Body of pancreas (tissue), 4 donors: ENCODE measurements around the gene AKR1C4. TPM values are rescaled to one million over a fixed set of nuclear protein-coding genes. Genes with fewer than 3 reads are reported as not detected.

ENCODE experiments used
- ATAC-seq: fragments of 150-250 bp; one replicate; pipeline ENCODE4 v1.9.1; 2016
- DNase-seq, 4 donors: peaks; one replicate each; pipeline ENCODE4 v3.0.0-alpha.2; 2019
- H3K27ac ChIP-seq, 4 donors: fragments of 200-600 bp; sonication (generic); 1 replicate in 3 of 4; 2 replicates in 1 of 4; pipeline versions ENCODE4 v1.5.1 to v1.6.1; 2016 to 2019; ENCODE audit warnings: mild to moderate bottlenecking in 1 of 4, mixed read lengths in 1 of 4, moderate library complexity in 1 of 4
- H3K27me3 ChIP-seq, 2 donors: fragments of 200-600 bp; sonication (generic); one replicate each; pipeline ENCODE4 v1.6.0; 2016; ENCODE audit warnings: mild to moderate bottlenecking in 1 of 2
- H3K36me3 ChIP-seq, 2 donors: fragments of 200-600 bp; sonication (generic); replicated peaks in 1 of 2; 2 replicates each; pipeline ENCODE4 v1.5.1; 2016; ENCODE audit warnings: low read depth in 2 of 2; ENCODE audit not compliant: insufficient read depth in 1 of 2
- H3K4me1 ChIP-seq: fragments of 200-600 bp; sonication (generic); one replicate; pipeline ENCODE4 v1.6.0; 2016
- H3K4me3 ChIP-seq, 2 donors: fragments of 200-600 bp; sonication (generic); 1 replicate in 1 of 2; 2 replicates in 1 of 2; pipeline ENCODE4 v1.5.1; 2016 to 2019
- H3K9me3 ChIP-seq, 3 donors: fragments of 200-600 bp; sonication (generic); 1 replicate in 2 of 3; 2 replicates in 1 of 3; pipeline ENCODE4 v1.5.1; 2016
- POLR2A ChIP-seq, 3 donors: fragments of 450-650 bp; IDR thresholded peaks; one replicate each; pipeline ENCODE4 v1.6.1; 2016; ENCODE audit warnings: antibody characterized with exemption in 3 of 3, mild to moderate bottlenecking in 2 of 3
- WGBS, 2 donors: methylation state at CpG; one replicate each; pipeline ENCODE4 v1.1.5; 2017; 5-methylcytosine and 5-hydroxymethylcytosine counted together
- intact Hi-C: fragments of 100-400 bp; cut with DNase I; formaldehyde crosslinking; loops from one replicate; pipeline ENCODE4 v1.15.1; 2023
- total RNA-seq, 2 donors: library from RNA; depleted of rRNA; stranded (reverse); fragments of >200 nt; gene quantifications; one replicate each; pipeline ENCODE4 v1.1.0, GENCODE V29; 2016
- TF ChIP-seq, protein P1 (sequence below), 7 experiments: fragments of 450-650 bp in 4 of 7; fragments of 200-600 bp in 3 of 7; sonication (generic) in 3 of 7; IDR thresholded peaks; one replicate each; pipeline ENCODE4 v1.5.1; 2016 to 2019; ENCODE audit warnings: antibody characterized with exemption in 7 of 7

The AKR1C4 gene
- total RNA-seq, 2 donors from 2014 or later = 1.0 TPM; not detected in 1

DNA sequence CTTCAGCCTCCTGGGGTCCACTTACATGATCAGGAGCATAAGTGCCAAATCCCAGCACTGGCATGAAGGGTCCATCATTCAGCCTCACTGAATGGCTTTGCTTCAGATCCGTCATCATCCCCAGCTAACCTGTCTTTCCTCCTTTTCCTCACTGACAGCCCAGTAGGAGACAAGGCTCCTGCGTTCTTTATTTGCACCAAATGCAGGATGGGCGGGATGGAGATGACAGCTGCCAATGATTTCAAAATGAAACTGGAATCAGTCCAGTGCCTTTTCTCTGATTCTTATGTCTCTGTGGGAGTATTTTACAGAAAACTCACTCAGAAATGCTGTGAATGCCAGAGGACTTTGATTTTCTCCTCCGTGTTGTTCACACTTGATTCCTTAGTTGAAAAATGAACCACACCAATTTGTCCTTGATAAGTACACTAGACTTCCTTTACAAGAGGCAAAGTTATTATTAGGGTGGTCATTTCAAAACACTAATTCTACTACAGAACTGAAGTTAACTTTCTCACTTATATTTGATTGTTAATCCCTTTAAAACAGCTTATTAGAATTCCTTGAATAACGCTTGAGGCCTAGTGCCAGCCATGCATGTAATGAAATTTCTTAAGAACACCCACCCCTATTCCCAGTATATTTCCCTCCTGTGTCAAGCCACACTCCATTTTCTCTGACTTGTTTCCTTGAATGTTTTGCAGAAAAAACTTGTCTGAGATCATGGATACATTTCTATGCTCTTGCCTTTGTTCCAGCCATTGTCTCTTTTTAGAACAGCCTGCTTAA lies 11.5 kb upstream of the AKR1C4 start, which contains the start of gene AKR1C8:
TSS of gene AKR1C8 (minus strand) at position 164 of the 789 bp plus-strand sequence. CDS start at position 118, 46 bp downstream.
- no peak for ATAC-seq
- no peak for TF ChIP-seq POLR2A (IDR thresholded peaks at IDR 0.05)
- TF ChIP-seq, protein P1, sequence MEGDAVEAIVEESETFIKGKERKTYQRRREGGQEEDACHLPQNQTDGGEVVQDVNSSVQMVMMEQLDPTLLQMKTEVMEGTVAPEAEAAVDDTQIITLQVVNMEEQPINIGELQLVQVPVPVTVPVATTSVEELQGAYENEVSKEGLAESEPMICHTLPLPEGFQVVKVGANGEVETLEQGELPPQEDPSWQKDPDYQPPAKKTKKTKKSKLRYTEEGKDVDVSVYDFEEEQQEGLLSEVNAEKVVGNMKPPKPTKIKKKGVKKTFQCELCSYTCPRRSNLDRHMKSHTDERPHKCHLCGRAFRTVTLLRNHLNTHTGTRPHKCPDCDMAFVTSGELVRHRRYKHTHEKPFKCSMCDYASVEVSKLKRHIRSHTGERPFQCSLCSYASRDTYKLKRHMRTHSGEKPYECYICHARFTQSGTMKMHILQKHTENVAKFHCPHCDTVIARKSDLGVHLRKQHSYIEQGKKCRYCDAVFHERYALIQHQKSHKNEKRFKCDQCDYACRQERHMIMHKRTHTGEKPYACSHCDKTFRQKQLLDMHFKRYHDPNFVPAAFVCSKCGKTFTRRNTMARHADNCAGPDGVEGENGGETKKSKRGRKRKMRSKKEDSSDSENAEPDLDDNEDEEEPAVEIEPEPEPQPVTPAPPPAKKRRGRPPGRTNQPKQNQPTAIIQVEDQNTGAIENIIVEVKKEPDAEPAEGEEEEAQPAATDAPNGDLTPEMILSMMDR (IDR thresholded peaks at IDR 0.05) = no peak
- Histone ChIP-seq H3K4me1 (no peaks in the 10 kb centered on the region), H3K27me3 (no peaks in the 10 kb centered on the region), H3K27ac (no peak within 1 kb of the TSS), H3K4me3 (no peak within 1 kb of the TSS), H3K36me3 (no peaks in the 10 kb centered on the region), H3K9me3 (no peaks in the 10 kb centered on the region)
- intact Hi-C loops = no loop called here
- WGBS, 2 donors = 88 to 92% methylated on average over 5 of the region's 5 CpGs
- no peak for DNase-seq

DNA sequence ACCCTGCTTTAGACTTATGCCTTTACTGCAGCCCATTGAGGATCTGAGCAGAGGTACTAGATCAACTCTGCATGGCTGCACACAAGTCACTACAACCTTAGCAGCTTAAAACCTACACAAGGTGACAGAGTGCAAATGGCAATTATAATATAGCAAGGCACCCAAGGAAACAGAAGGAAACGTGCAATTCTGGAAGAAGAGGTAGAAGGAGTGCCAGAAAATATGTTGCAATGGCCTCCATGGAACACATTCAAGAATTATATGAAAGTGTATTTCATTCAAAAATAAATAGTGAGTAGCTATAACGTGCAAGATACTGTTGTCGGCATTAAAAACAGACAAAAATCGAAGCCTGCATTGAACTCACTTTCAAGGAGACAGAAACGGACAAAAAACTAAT lies 8.8 kb upstream of the AKR1C4 start:
- Histone ChIP-seq H3K9me3 (no peaks in the 10 kb centered on the region), H3K36me3 (no peaks in the 10 kb centered on the region), H3K27ac (no peak overlapping the region), H3K27me3 (no peaks in the 10 kb centered on the region), H3K4me1 (no peaks in the 10 kb centered on the region), H3K4me3 (no peak overlapping the region)
- WGBS, 2 donors = 65 to 71% methylated on average over 5 of the region's 5 CpGs
- DNase-seq (no peak), ATAC-seq (no peak)
- TF ChIP-seq POLR2A (IDR thresholded peaks at IDR 0.05) = no peak
- TF ChIP-seq, protein P1 (IDR thresholded peaks at IDR 0.05) = no peak
- intact Hi-C loops = no loop called here

DNA sequence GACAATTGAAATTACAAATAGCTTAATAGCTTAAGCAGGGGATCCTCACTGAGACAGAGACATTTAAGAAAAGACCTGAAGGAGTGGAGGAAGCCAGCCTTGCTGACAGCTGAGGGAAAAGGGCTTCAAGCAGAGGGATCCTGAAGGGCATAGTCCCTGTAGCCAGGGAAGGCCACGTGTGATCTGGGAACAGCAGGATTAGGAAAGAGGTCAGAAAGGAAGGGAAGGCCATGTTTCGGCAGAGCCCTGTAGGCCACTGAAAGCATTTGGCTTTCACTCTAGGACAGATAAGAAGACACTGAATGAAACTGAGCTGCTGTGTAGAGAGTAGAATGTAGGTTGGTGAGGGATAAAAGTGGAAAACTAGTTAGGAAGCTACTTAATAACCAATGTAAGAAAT lies 8.3 kb upstream of the AKR1C4 start:
- Histone ChIP-seq H3K36me3 (no peaks in the 10 kb centered on the region), H3K4me1 (no peaks in the 10 kb centered on the region), H3K27ac (no peak overlapping the region), H3K4me3 (no peak overlapping the region), H3K27me3 (no peaks in the 10 kb centered on the region), H3K9me3 (no peaks in the 10 kb centered on the region)
- ATAC-seq (no peak), DNase-seq (no peak)
- TF ChIP-seq POLR2A (IDR thresholded peaks at IDR 0.05) = no peak
- TF ChIP-seq, protein P1 (IDR thresholded peaks at IDR 0.05) = no peak
- 71 to 91% methylated on average over 2 of the region's 2 CpGs for WGBS, 2 donors
- intact Hi-C loops = no loop called here

GRCh38 chr10:5194431-5194830 lies 2.2 kb upstream of the AKR1C4 start:
- no peak for ATAC-seq
- TF ChIP-seq POLR2A (IDR thresholded peaks at IDR 0.05) = no peak
- TF ChIP-seq, protein P1 (IDR thresholded peaks at IDR 0.05) = no peak
- Histone ChIP-seq H3K27me3 (no peaks in the 10 kb centered on the region), H3K4me1 (peaks cover 9% of the 10 kb centered on the region), H3K9me3 (no peaks in the 10 kb centered on the region), H3K4me3 (no peak overlapping the region), H3K27ac (no peak overlapping the region), H3K36me3 (no peaks in the 10 kb centered on the region)
- intact Hi-C loops = no loop called here
- WGBS, 2 donors = 91% methylated on average over 3 of the region's 3 CpGs
- DNase-seq = no peak
